SK-N-SH (cell line): ENCODE data around the gene UVRAG.

Experiments used
- FOXM1 ChIP-seq: IDR thresholded peaks from 2 replicates; pipeline ENCODE4 v1.4.0; 2012; ENCODE audit warnings: low read depth, mild to moderate bottlenecking
- POLR2AphosphoS5 ChIP-seq: IDR thresholded peaks from 2 replicates; pipeline ENCODE4 v1.6.1; 2012; ENCODE audit warnings: low read depth, low read length
- RCOR1 ChIP-seq: fragments of 150-350 bp; IDR thresholded peaks from 2 replicates; pipeline ENCODE4 v1.6.1; 2017; ENCODE audit warnings: antibody characterized with exemption, low read length
- REST ChIP-seq: IDR thresholded peaks from 2 replicates; pipeline ENCODE4 v1.6.1; 2012; ENCODE audit warnings: mild to moderate bottlenecking, low read depth, low read length, moderate library complexity
- TF ChIP-seq, protein P1 (sequence below): IDR thresholded peaks from 2 replicates; pipeline ENCODE4; 2012
- TF ChIP-seq, protein P2 (sequence below): fragments of 200-600 bp; sonication (generic); IDR thresholded peaks from 2 replicates; pipeline ENCODE4 v1.6.1; 2017; ENCODE audit warnings: antibody characterized with exemption, mild to moderate bottlenecking, moderate library complexity

- TF ChIP-seq POLR2AphosphoS5, result no peak
- no peak for TF ChIP-seq REST
- TF ChIP-seq FOXM1, result no peak
- TF ChIP-seq, protein P1, sequence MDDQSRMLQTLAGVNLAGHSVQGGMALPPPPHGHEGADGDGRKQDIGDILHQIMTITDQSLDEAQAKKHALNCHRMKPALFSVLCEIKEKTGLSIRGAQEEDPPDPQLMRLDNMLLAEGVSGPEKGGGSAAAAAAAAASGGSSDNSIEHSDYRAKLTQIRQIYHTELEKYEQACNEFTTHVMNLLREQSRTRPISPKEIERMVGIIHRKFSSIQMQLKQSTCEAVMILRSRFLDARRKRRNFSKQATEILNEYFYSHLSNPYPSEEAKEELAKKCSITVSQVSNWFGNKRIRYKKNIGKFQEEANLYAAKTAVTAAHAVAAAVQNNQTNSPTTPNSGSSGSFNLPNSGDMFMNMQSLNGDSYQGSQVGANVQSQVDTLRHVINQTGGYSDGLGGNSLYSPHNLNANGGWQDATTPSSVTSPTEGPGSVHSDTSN, result no peak
- TF ChIP-seq, protein P2, sequence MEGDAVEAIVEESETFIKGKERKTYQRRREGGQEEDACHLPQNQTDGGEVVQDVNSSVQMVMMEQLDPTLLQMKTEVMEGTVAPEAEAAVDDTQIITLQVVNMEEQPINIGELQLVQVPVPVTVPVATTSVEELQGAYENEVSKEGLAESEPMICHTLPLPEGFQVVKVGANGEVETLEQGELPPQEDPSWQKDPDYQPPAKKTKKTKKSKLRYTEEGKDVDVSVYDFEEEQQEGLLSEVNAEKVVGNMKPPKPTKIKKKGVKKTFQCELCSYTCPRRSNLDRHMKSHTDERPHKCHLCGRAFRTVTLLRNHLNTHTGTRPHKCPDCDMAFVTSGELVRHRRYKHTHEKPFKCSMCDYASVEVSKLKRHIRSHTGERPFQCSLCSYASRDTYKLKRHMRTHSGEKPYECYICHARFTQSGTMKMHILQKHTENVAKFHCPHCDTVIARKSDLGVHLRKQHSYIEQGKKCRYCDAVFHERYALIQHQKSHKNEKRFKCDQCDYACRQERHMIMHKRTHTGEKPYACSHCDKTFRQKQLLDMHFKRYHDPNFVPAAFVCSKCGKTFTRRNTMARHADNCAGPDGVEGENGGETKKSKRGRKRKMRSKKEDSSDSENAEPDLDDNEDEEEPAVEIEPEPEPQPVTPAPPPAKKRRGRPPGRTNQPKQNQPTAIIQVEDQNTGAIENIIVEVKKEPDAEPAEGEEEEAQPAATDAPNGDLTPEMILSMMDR, result no peak
- TF ChIP-seq RCOR1, result no peak
These were observed 129.5 kb downstream of the UVRAG start for GRCh38 chr11:75944515-75944914.
